ENCODE results near the gene KRT6A.
"Not testable (repeated sequence)": the region's sequence is repeated elsewhere in the genome, so short reads cannot be mapped to it uniquely, and the experiment has no call there.

Gene KRT6A

GRCh38 chr12:52494100-52494499, 1.0 kb upstream of the KRT6A start:
- H3K79me1 ChIP-seq (replicated peaks; ENCODE audit: low read length, poor library complexity, severe bottlenecking): no peaks in the 10 kb centered on the region
- H4K91ac ChIP-seq (ENCODE audit: low read length): no peak overlapping the region
- no peaks in the 10 kb centered on the region for H3K36me3 ChIP-seq (ENCODE audit: control insufficient read depth in 1 of 2, insufficient read depth in 2 of 2, low read depth in 1 of 2, low read length in 2 of 2)
- H3K14ac ChIP-seq (ENCODE audit: low read length in 2 of 2): no peak overlapping the region
- H2AFZ ChIP-seq (ENCODE audit: low read depth, low read length): no peak overlapping the region
- no peak overlapping the region for H3K4ac ChIP-seq (ENCODE audit: low read depth in 1 of 2, low read length in 2 of 2)
- no peak overlapping the region for H3K4me3 ChIP-seq (ENCODE audit: insufficient read depth in 1 of 2, low read depth in 1 of 2, low read length in 2 of 2)
- H2BK15ac ChIP-seq (ENCODE audit: low read depth, poor library complexity, severe bottlenecking): no peak overlapping the region
- no peak overlapping the region for H2BK12ac ChIP-seq (ENCODE audit: low read length in 2 of 2)
- H3K4me2 ChIP-seq (ENCODE audit: low read length, poor library complexity, severe bottlenecking): no peak overlapping the region
- no peak overlapping the region for H2AK5ac ChIP-seq (ENCODE audit: low read length, severe bottlenecking)
- WGBS: no CpG with 5 or more reads among the region's 1 CpG
- H4K8ac ChIP-seq (ENCODE audit: low read length): no peak overlapping the region
- no peak for DNase-seq
- no peaks in the 10 kb centered on the region for H3K9me3 ChIP-seq (ENCODE audit: control insufficient read depth, low read length)
- H3K27me3 ChIP-seq (ENCODE audit: control insufficient read depth in 1 of 2, insufficient read depth in 1 of 2, low read length in 2 of 2): peaks cover 25 to 66% of the 10 kb centered on the region in 2 experiments
- H3K18ac ChIP-seq (ENCODE audit: low read depth in 1 of 2, low read length in 2 of 2): no peak overlapping the region
- no peak overlapping the region for H3K9ac ChIP-seq (ENCODE audit: low read length)
- no peak overlapping the region for H2BK5ac ChIP-seq (ENCODE audit: low read depth, low read length, poor library complexity, severe bottlenecking)
- H2BK120ac ChIP-seq (ENCODE audit: low read depth, low read length): no peak overlapping the region
- no peak overlapping the region for H3K23ac ChIP-seq (ENCODE audit: low read length in 2 of 2)
- H3K4me1 ChIP-seq (ENCODE audit: control insufficient read depth, insufficient read depth, low read depth, low read length): peaks cover 2% of the 10 kb centered on the region
- no peak overlapping the region for H3K27ac ChIP-seq (ENCODE audit: low read length, poor library complexity, severe bottlenecking)

DNA sequence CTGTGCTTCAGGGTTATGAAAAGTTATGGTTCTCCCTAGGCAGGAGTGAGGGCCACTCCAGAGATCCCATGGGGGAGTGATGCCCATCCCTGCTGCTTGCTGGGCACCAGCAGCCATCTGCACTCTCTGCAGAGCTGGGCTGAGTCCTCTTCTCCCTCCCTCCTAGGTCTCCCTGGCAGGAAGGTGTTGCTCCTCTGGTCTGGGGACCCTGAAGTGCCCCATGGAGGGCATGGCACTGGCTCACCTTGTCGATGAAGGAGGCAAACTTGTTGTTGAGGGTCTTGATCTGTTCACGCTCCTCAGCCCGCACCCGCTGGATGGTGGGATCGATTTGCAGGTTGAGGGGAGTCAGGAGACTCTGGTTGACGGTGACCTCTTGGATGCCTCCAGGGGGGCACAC, 652 bp downstream of the KRT6A start:
- H3K9me3 ChIP-seq (ENCODE audit: control insufficient read depth, low read length); H3K79me1 ChIP-seq (replicated peaks; ENCODE audit: low read length, poor library complexity, severe bottlenecking); H3K4me3 ChIP-seq (ENCODE audit: insufficient read depth in 1 of 2, low read depth in 1 of 2, low read length in 2 of 2); H3K23ac ChIP-seq (ENCODE audit: low read length in 2 of 2); H2BK120ac ChIP-seq (ENCODE audit: low read depth, low read length); H4K8ac ChIP-seq (ENCODE audit: low read length); H3K4ac ChIP-seq (ENCODE audit: low read depth in 1 of 2, low read length in 2 of 2); H2AK5ac ChIP-seq (ENCODE audit: low read length, severe bottlenecking); H3K36me3 ChIP-seq (ENCODE audit: control insufficient read depth in 1 of 2, insufficient read depth in 2 of 2, low read depth in 1 of 2, low read length in 2 of 2); H2BK12ac ChIP-seq (ENCODE audit: low read length in 2 of 2); H3K4me2 ChIP-seq (ENCODE audit: low read length, poor library complexity, severe bottlenecking); H2BK15ac ChIP-seq (ENCODE audit: low read depth, poor library complexity, severe bottlenecking); H2BK5ac ChIP-seq (ENCODE audit: low read depth, low read length, poor library complexity, severe bottlenecking); H3K9ac ChIP-seq (ENCODE audit: low read length); H2AFZ ChIP-seq (ENCODE audit: low read depth, low read length); DNase-seq; H3K14ac ChIP-seq (ENCODE audit: low read length in 2 of 2); H3K4me1 ChIP-seq (ENCODE audit: control insufficient read depth, insufficient read depth, low read depth, low read length); H3K27ac ChIP-seq (ENCODE audit: low read length, poor library complexity, severe bottlenecking); H4K91ac ChIP-seq (ENCODE audit: low read length); H3K18ac ChIP-seq (ENCODE audit: low read depth in 1 of 2, low read length in 2 of 2): not testable (repeated sequence)
- no CpG with 5 or more reads among the region's 6 CpGs for WGBS
- H3K27me3 ChIP-seq (ENCODE audit: control insufficient read depth in 1 of 2, insufficient read depth in 1 of 2, low read length in 2 of 2): peaks cover 23 to 65% of the 10 kb centered on the region in 2 experiments

DNA sequence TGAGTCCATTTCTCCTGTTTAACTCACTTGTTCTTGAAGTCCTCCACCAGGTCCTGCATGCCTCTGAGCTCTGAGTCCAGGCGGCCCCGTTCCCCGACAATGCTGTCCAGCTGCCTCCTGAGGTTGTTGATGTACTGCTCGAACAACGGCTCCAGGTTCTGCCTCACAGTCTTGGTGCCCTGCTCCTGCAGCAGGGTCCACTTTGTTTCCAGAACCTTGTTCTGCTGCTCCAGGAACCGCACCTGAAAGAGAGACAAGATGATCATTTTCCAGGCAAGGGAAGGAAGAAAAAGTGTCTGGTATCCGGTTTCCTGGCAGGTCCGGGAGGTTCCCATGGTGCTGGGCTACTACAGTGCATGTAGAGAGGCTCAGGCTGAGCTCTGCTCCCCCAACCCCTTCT, 1.6 kb downstream of the KRT6A start:
- not testable (repeated sequence) for H3K4ac ChIP-seq (ENCODE audit: low read depth in 1 of 2, low read length in 2 of 2); DNase-seq; H2BK15ac ChIP-seq (ENCODE audit: low read depth, poor library complexity, severe bottlenecking); H3K14ac ChIP-seq (ENCODE audit: low read length in 2 of 2); H4K91ac ChIP-seq (ENCODE audit: low read length); H2BK12ac ChIP-seq (ENCODE audit: low read length in 2 of 2); H3K18ac ChIP-seq (ENCODE audit: low read depth in 1 of 2, low read length in 2 of 2); H3K79me1 ChIP-seq (replicated peaks; ENCODE audit: low read length, poor library complexity, severe bottlenecking); H2AFZ ChIP-seq (ENCODE audit: low read depth, low read length); H3K23ac ChIP-seq (ENCODE audit: low read length in 2 of 2); H2BK120ac ChIP-seq (ENCODE audit: low read depth, low read length); H3K27ac ChIP-seq (ENCODE audit: low read length, poor library complexity, severe bottlenecking); H4K8ac ChIP-seq (ENCODE audit: low read length); H3K9ac ChIP-seq (ENCODE audit: low read length); H3K4me2 ChIP-seq (ENCODE audit: low read length, poor library complexity, severe bottlenecking); H3K4me3 ChIP-seq (ENCODE audit: insufficient read depth in 1 of 2, low read depth in 1 of 2, low read length in 2 of 2); H2BK5ac ChIP-seq (ENCODE audit: low read depth, low read length, poor library complexity, severe bottlenecking); H2AK5ac ChIP-seq (ENCODE audit: low read length, severe bottlenecking); H3K36me3 ChIP-seq (ENCODE audit: control insufficient read depth in 1 of 2, insufficient read depth in 2 of 2, low read depth in 1 of 2, low read length in 2 of 2); H3K4me1 ChIP-seq (ENCODE audit: control insufficient read depth, insufficient read depth, low read depth, low read length); H3K9me3 ChIP-seq (ENCODE audit: control insufficient read depth, low read length)
- peaks cover 23 to 66% of the 10 kb centered on the region in 2 experiments for H3K27me3 ChIP-seq (ENCODE audit: control insufficient read depth in 1 of 2, insufficient read depth in 1 of 2, low read length in 2 of 2)
- 76% methylated on average over 8 of the region's 8 CpGs for WGBS

DNA sequence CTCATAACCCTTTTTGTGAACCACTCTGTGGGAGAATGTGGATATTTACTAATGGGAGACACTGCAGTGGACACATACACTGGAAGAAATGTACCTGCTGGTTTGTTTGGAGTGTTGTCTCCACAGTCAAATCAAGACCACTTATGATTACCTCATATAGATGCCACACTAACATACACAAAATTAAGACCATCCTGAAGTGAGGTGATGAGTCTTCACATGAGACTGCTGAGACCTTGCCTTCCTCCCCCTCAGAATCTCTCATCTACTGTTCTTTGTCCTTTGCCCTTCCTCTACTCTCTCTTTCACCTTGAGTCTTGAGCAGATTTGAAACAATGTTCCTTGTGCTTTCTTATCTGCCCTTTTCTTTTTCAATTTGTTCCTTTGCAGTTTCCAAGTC, 4.3 kb downstream of the KRT6A start:
- Histone ChIP-seq H3K23ac (ENCODE audit: low read length in 2 of 2) (no peak overlapping the region), H2AFZ (ENCODE audit: low read depth, low read length) (no peak overlapping the region), H2BK12ac (ENCODE audit: low read length in 2 of 2) (no peak overlapping the region), H2AK5ac (ENCODE audit: low read length, severe bottlenecking) (no peak overlapping the region), H3K4me1 (ENCODE audit: control insufficient read depth, insufficient read depth, low read depth, low read length) (no peaks in the 10 kb centered on the region), H4K91ac (ENCODE audit: low read length) (no peak overlapping the region), H3K27ac (ENCODE audit: low read length, poor library complexity, severe bottlenecking) (no peak overlapping the region), H3K36me3 (ENCODE audit: control insufficient read depth in 1 of 2, insufficient read depth in 2 of 2, low read depth in 1 of 2, low read length in 2 of 2) (no peaks in the 10 kb centered on the region), H3K9me3 (ENCODE audit: control insufficient read depth, low read length) (peaks cover 22% of the 10 kb centered on the region), H2BK120ac (ENCODE audit: low read depth, low read length) (no peak overlapping the region), H3K79me1 (replicated peaks; ENCODE audit: low read length, poor library complexity, severe bottlenecking) (no peaks in the 10 kb centered on the region), H3K18ac (ENCODE audit: low read depth in 1 of 2, low read length in 2 of 2) (no peak overlapping the region), H3K9ac (ENCODE audit: low read length) (no peak overlapping the region), H3K27me3 (ENCODE audit: control insufficient read depth in 1 of 2, insufficient read depth in 1 of 2, low read length in 2 of 2) (peaks cover 14 to 71% of the 10 kb centered on the region in 2 experiments), H3K4ac (ENCODE audit: low read depth in 1 of 2, low read length in 2 of 2) (no peak overlapping the region), H2BK5ac (ENCODE audit: low read depth, low read length, poor library complexity, severe bottlenecking) (no peak overlapping the region), H3K4me3 (ENCODE audit: insufficient read depth in 1 of 2, low read depth in 1 of 2, low read length in 2 of 2) (no peak overlapping the region), H4K8ac (ENCODE audit: low read length) (no peak overlapping the region), H3K14ac (ENCODE audit: low read length in 2 of 2) (no peak overlapping the region), H2BK15ac (ENCODE audit: low read depth, poor library complexity, severe bottlenecking) (no peak overlapping the region), H3K4me2 (ENCODE audit: low read length, poor library complexity, severe bottlenecking) (no peak overlapping the region)
- no peak for DNase-seq

Measured in mesenchymal stem cell (in vitro differentiated cells and primary cell).